ENCODE measurements around the gene PDLIM7.

PDLIM7 gene

GRCh38 chr5:177435847-177436536, 61.4 kb downstream of the PDLIM7 start:
- TF ChIP-seq TAF1 (IDR thresholded peaks at IDR 0.05; ENCODE audit: borderline replicate concordance, insufficient read depth, low read length) = no peak
- TF ChIP-seq, protein P1, sequence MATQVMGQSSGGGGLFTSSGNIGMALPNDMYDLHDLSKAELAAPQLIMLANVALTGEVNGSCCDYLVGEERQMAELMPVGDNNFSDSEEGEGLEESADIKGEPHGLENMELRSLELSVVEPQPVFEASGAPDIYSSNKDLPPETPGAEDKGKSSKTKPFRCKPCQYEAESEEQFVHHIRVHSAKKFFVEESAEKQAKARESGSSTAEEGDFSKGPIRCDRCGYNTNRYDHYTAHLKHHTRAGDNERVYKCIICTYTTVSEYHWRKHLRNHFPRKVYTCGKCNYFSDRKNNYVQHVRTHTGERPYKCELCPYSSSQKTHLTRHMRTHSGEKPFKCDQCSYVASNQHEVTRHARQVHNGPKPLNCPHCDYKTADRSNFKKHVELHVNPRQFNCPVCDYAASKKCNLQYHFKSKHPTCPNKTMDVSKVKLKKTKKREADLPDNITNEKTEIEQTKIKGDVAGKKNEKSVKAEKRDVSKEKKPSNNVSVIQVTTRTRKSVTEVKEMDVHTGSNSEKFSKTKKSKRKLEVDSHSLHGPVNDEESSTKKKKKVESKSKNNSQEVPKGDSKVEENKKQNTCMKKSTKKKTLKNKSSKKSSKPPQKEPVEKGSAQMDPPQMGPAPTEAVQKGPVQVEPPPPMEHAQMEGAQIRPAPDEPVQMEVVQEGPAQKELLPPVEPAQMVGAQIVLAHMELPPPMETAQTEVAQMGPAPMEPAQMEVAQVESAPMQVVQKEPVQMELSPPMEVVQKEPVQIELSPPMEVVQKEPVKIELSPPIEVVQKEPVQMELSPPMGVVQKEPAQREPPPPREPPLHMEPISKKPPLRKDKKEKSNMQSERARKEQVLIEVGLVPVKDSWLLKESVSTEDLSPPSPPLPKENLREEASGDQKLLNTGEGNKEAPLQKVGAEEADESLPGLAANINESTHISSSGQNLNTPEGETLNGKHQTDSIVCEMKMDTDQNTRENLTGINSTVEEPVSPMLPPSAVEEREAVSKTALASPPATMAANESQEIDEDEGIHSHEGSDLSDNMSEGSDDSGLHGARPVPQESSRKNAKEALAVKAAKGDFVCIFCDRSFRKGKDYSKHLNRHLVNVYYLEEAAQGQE (IDR thresholded peaks at IDR 0.05; ENCODE audit: insufficient read depth in 1 of 2, low read depth in 2 of 2, low read length in 2 of 2) = no peak
- TF ChIP-seq FOXP2 (optimal IDR thresholded peaks at IDR 0.05; ENCODE audit: borderline replicate concordance, extremely low read depth, extremely low read length, insufficient read depth) = no peak
- no peak for TF ChIP-seq POLR2AphosphoS5 (IDR thresholded peaks at IDR 0.05; ENCODE audit: low read depth, low read length)
- no peak for TF ChIP-seq SIN3A (IDR thresholded peaks at IDR 0.05; ENCODE audit: borderline replicate concordance, insufficient read depth, low read length)

GRCh38 chr5:177434942-177435738, 62.3 kb downstream of the PDLIM7 start:
- no peak for TF ChIP-seq FOXP2 (optimal IDR thresholded peaks at IDR 0.05; ENCODE audit: borderline replicate concordance, extremely low read depth, extremely low read length, insufficient read depth)
- TF ChIP-seq SIN3A (IDR thresholded peaks at IDR 0.05; ENCODE audit: borderline replicate concordance, insufficient read depth, low read length) = no peak
- no peak for TF ChIP-seq TAF1 (IDR thresholded peaks at IDR 0.05; ENCODE audit: borderline replicate concordance, insufficient read depth, low read length)
- no peak for TF ChIP-seq POLR2AphosphoS5 (IDR thresholded peaks at IDR 0.05; ENCODE audit: low read depth, low read length)
- TF ChIP-seq, protein P1 (IDR thresholded peaks at IDR 0.05; ENCODE audit: insufficient read depth in 1 of 2, low read depth in 2 of 2, low read length in 2 of 2) = no peak

DNA sequence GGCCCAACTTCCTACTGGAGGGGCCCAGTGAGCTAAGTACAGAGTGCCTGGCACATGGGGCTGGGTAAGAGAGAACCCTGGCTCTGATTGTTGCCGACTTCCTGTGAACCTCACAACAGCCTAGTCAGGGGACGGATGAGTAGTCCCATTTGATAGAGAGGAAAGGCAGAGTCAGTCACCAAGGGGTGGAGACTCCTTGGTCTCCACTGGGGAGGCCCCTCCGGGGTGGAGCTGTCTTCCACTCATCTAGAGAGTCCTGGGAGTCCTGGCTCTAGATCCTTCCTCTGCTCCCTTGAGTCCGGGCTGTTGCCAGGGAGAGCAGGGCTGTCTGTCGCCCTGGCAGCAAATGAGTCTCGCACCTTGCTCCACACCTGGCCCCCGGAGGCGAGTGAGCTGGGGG, 63.0 kb downstream of the PDLIM7 start:
- TF ChIP-seq, protein P1 (IDR thresholded peaks at IDR 0.05; ENCODE audit: insufficient read depth in 1 of 2, low read depth in 2 of 2, low read length in 2 of 2) = no peak
- TF ChIP-seq TAF1 (IDR thresholded peaks at IDR 0.05; ENCODE audit: borderline replicate concordance, insufficient read depth, low read length) (no peak), FOXP2 (optimal IDR thresholded peaks at IDR 0.05; ENCODE audit: borderline replicate concordance, extremely low read depth, extremely low read length, insufficient read depth) (no peak), SIN3A (IDR thresholded peaks at IDR 0.05; ENCODE audit: borderline replicate concordance, insufficient read depth, low read length) (no peak), POLR2AphosphoS5 (IDR thresholded peaks at IDR 0.05; ENCODE audit: low read depth, low read length) (no peak)

- no peak for TF ChIP-seq TAF1 (IDR thresholded peaks at IDR 0.05; ENCODE audit: borderline replicate concordance, insufficient read depth, low read length)
- TF ChIP-seq FOXP2 (optimal IDR thresholded peaks at IDR 0.05; ENCODE audit: borderline replicate concordance, extremely low read depth, extremely low read length, insufficient read depth) = no peak
- TF ChIP-seq POLR2AphosphoS5 (IDR thresholded peaks at IDR 0.05; ENCODE audit: low read depth, low read length) = no peak
- no peak for TF ChIP-seq SIN3A (IDR thresholded peaks at IDR 0.05; ENCODE audit: borderline replicate concordance, insufficient read depth, low read length)
These were observed 63.7 kb downstream of the PDLIM7 start for GRCh38 chr5:177433658-177434217.

Measured in PFSK-1 (cell line).